HL-60/S4 treated with retinoic acid at 250 ng/mL for 4 days and 3 days (cell line): ENCODE measurements around the gene PUM1.
"Not testable (repeated sequence)": the region's sequence is repeated elsewhere in the genome, so short reads cannot be mapped to it uniquely, and the experiment has no call there.

Source experiments
- in situ Hi-C: fragments of 300-500 bp; cut with MboI; formaldehyde crosslinking; loops from 2 replicates; pipeline ENCODE4 v1.7.0; 2022; ENCODE audit warnings: low sequenced_read_pairs

PUM1 gene

DNA sequence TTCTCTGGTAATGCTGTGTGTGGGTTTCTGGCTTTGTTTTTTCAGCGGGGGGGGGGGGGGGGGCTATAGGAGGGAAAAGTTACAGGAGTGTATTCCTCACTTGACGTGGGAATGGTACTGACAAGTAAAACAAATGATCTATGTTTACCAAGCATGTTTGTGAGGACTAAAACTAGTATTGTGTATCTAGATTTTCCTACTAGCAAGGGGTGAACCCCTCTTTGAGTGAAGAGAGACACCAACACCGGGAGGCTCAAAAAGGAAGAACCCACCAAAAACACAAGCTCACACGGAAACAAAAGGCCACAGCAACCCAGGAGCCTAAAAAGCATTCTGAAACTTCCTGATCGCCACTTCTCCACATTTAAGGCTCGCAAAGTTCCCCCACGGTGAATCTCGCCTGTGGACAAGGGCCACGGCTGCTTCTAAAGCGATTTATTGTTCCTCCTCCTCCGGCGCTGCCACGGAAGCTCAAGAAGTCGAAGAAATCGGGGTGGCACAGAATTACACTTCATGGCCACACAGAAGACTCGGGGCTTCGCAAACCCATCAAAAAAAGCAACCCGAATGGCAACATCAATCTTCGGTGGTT lies 703 bp downstream of the PUM1 start:
- in situ Hi-C loops = no loop called here

GRCh38 chr1:31064111-31064717 lies 1.3 kb downstream of the PUM1 start:
- in situ Hi-C loops = no loop called here

- in situ Hi-C loops = no loop called here
Observed at GRCh38 chr1:31063631-31064030, 1.9 kb downstream of the PUM1 start.

DNA sequence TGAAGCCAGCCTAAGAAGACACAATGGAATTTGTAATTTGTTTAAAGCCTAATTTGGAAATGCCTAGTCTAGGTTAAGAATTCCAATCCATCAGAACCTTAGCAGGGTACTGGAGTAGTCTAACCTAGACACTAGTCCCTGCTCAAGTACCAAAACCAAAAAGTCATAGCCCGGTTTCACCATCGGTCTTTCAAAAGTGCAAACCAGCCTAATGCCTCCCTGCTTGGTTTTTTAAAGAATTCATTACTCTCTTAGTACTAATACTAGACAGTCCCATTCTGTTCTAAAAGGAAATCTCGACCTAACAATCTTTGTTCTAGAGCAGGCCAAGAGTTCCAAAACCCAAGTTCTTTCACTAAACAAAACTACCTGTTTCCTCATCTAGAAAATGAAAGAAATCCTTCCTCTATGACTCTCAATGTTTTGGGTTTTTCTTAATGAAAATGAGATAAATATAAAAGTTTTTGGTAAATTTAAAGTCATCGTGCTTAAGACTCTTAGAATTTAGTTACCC lies 2.6 kb downstream of the PUM1 start:
- in situ Hi-C loops = no loop called here

DNA sequence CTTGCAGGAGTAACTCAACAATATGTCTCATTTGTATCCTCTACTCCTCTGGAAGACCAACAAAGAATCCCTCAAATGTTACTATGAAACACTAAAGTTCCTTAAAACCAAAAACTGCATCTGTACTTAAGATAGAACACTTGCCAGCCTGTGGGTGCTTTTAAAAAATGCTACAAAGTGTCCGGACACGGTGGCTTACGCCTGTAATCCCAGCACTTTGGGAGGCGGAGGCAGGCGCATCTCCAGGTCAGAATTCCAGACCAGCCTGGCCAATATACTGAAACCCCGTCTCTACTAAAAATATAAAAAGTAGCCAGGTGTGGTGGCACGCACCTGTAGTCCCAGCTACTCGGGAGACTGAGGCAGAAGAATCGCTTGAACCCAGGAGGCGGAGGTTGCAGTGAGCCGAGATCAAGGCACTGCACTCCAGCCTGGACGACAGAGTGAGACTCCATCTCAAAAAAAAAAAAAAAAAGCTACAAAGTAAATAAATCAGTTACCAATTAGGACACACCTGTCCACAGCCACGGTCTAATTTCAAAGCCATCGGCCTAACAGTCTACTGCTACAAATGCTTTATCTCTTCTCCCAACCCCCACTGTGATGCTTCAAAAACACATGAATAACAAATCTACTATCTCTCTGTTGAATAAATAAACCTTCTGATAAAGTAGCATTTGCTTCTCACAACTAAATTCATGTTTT lies 3.2 kb downstream of the PUM1 start:
- in situ Hi-C loops = not testable (repeated sequence)

- in situ Hi-C loops = no loop called here
Observed at GRCh38 chr1:31058012-31058411, 7.5 kb downstream of the PUM1 start.

DNA sequence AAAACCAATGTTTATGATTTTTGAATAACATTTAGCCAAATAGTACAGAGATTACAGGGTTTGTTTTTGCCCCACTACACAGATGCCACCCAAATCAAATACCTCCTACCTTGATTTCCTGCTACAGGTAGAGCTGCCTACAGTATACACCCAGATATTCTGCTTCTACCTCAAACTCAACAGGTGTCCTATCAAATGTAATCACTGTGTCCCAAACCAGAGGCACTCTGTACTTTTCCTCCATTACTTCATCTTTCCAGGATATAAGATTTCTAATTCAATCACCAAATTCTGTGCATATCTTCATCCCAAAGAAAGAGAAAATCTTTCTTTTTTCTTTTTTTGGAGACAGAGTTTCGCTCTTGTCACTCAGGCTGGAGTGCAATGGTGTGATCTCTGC lies 9.6 kb downstream of the PUM1 start:
- in situ Hi-C loops = no loop called here

DNA sequence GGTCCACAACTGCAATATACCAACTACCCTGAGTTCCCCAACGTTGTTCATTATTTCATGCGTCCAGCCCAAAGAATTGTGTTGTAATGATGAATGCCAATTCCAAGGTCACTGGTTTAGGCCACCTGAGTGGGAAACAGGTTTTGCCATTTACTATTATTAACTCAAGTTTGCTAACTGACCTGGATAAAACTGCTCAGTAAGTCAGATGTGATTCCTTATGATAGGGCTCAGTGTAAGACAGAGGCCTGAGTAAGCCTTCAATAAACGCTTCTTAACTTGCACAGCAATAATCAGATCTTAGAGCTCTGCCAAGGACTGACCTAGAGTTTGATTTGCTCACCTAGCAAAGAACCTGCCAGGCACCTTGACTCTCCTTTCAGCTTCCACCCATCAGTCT lies 10.0 kb downstream of the PUM1 start:
- in situ Hi-C loops = no loop called here

GRCh38 chr1:31054958-31055481 lies 10.5 kb downstream of the PUM1 start:
- in situ Hi-C loops = no loop called here

DNA sequence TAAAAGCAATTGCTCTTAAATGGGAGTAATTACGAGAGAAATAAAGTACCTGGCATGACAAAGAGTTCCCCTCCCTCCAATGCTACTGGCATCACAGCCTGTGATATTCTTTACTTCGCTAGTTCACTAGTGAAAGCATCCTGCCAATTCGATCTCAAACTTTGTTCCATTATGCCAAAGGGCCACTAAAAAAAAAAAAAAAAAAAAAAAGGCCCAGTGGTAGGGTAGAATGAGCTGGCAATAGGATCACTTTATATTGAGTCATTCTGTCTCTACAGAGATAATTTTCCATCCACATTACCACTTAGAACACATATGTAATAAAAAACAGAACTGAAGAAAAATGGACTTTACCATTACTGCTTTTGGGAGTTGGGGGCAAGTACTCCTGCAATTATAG lies 11.2 kb downstream of the PUM1 start:
- in situ Hi-C loops = no loop called here

- in situ Hi-C loops = not testable (repeated sequence)
Observed at GRCh38 chr1:31052613-31053012, 12.9 kb downstream of the PUM1 start.

DNA sequence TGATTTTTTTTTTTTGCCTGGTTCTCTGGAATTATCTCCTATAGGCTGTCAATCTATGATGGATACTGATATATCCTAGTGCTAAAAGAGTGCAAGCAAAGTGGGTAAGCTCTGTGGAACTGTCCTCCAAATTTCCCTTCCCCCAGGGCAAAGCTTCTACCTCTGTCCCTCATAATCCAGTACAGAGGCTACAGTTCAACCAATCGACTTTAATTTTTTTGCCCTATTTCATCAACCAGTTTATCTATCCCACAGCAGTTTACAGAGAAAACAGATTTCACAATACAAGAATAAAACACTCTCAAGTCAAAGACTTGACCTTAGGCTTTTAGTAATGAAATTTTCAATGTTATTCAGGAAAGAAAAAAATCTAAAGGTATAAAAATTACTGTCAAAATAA lies 13.9 kb downstream of the PUM1 start:
- in situ Hi-C loops = no loop called here

GRCh38 chr1:31047507-31047906 lies 18.0 kb downstream of the PUM1 start:
- in situ Hi-C loops = not testable (repeated sequence)

DNA sequence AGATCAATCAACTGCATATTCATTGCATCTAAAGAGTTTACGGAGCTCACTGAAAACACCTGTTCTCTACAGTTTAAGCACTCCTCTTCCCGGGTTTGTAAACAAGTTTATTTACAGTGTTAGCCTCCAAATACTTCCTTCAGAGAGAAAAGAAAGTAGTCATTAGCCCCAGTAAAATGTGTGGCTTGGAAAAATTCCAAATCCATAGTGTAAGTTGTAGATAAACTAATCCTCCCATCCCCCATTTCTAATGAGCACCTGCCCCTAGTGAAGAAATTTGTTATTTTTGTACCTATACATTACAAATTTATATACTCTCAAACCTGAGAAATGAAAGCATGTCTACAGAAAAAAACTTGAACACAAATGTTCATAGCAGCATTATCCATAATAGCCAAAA lies 21.9 kb downstream of the PUM1 start:
- in situ Hi-C loops = no loop called here

GRCh38 chr1:31042656-31043055 lies 22.9 kb downstream of the PUM1 start:
- in situ Hi-C loops = no loop called here

DNA sequence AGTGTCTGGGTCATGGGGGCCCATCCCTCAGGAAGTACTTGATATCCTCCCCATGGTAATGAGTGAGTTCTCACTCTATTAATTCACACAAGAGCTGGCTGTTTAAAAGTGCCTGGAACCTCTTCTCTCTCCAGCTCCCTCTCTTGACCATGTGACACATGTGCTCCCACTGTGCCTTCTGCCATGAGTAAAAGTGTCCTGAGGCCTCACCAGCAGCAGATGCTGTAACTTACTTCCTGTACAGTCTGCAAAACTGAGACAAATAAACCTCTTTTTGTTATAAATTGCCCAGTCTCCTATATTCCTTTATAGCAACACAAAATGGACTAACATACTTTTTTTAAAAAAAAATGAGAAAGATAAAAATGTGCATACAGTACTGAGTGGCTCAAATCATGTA lies 24.0 kb downstream of the PUM1 start:
- in situ Hi-C loops = no loop called here

- in situ Hi-C loops = no loop called here
Observed at GRCh38 chr1:31040038-31040437, 25.5 kb downstream of the PUM1 start.

DNA sequence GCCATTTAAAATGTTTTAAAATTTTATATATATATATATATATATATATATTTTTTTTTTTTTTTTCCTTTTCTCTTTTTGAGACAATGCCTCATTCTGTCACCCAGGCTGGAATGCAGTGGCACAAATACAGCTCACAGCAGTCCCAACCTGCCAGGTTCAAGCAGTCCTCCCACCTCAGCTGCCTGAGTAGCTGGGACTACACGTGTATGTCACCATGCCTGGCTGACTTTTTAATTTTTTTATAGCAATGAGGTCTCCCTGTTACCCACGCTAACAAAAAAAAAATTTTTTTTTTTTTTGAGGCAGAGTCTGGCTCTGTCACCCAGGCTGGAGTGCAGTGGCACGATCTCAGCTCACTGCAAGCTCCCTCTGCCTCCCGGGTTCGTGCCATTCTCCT lies 26.6 kb downstream of the PUM1 start:
- in situ Hi-C loops = not testable (repeated sequence)

- in situ Hi-C loops = no loop called here
Observed at GRCh38 chr1:31038360-31038759, 27.2 kb downstream of the PUM1 start.

DNA sequence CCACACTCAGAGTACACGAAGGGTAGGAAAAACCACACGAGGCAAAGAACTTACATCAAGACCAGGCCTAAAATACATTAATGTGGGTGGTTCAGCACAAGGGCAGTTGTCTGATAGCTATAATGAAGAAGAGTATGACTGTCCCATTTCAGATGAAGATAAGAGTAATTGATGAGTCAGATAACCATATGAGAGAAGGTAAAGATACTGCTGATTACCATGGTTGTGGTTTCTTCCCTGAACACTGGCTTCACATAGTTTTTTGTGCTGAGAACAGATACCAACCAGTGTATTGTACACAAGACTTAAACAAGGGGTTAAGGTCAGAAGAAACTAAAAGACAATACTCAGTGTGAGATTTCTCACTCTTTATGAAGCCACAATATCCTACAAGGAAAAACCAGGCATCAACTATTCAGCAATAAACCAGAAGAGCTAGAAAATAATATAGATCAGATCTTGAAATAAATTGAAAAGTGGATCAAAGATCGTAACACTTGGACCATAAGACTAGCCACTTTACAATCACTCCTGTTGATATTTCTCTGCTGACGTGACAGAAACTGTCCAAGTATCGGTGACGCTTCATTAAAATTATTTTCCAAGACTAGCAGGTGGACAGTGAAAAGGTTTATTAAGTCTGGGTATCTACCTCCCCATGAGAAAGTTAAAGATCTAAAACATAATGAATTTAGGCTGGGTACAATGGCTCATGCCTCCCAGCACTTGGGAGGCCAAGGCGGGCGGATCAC lies 28.6 kb downstream of the PUM1 start:
- in situ Hi-C loops = no loop called here

- in situ Hi-C loops = no loop called here
Observed at GRCh38 chr1:31033598-31033997, 31.9 kb downstream of the PUM1 start.
